Measurements from ENCODE around the gene DOK7. TPM values are rescaled to one million over a fixed set of nuclear protein-coding genes. Genes with fewer than 3 reads are reported as not detected.

Gene DOK7
- total and polyA plus RNA-seq, 3 donors from 2014 or later, result 9.3 to 29.5 (median 22.9) TPM

DNA sequence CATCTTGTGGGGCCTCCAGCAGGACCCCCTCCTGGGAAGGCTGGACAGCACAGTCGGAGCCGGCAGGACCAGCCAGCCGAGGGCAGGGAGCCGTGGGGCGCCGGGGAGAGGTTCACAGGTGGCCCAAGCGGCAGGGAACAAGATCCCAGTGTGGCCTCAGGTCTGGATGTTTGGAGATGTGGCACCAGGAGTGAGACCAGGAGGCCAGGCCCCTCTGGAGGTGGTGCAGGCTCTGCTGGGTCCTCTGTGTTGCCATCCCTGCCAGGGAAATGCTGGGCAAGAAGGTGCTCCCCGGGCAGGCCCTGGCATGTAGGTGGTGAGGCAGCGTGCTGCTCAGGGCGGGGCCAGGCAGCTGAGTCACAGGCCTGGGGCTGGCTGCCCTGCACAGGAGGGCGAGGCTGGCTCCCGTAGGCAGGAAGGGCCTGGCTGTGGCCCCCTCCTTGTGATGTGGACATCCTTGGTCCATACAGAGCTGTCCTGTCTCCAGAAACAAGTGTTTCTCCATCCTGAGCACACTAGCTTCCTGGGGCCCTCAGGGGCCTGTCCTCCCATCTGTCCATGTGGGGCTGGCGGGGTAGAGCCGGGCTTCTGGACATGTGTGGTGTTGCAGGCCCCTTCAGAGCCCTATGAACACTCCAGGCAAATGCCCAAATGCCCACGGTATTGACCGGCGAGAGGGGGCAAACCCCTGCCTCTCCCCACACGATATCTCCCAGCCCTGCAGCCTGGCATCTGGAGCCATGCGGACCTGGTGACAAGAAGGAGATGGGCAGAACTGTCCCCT lies 26.1 kb upstream of the DOK7 start:
- 89 to 100% methylated on average over 1 to 19 of the region's 19 CpGs for WGBS, 2 donors
- no peak for DNase-seq
- intact Hi-C loops (cut with DNase I; ENCODE audit: low total_unique reads), result no loop called here
- Histone ChIP-seq H3K36me3 (ENCODE audit: low read depth, missing control alignments) (no peaks in the 10 kb centered on the region), H3K9me3 (no peaks in the 10 kb centered on the region), H3K27me3 (no peaks in the 10 kb centered on the region), H3K4me3 (no peak overlapping the region), H3K27ac (no peak overlapping the region), H3K4me1 (peaks cover 3% of the 10 kb centered on the region)
- no peak for TF ChIP-seq POLR2A (IDR thresholded peaks at IDR 0.05)
- TF ChIP-seq, protein P1, sequence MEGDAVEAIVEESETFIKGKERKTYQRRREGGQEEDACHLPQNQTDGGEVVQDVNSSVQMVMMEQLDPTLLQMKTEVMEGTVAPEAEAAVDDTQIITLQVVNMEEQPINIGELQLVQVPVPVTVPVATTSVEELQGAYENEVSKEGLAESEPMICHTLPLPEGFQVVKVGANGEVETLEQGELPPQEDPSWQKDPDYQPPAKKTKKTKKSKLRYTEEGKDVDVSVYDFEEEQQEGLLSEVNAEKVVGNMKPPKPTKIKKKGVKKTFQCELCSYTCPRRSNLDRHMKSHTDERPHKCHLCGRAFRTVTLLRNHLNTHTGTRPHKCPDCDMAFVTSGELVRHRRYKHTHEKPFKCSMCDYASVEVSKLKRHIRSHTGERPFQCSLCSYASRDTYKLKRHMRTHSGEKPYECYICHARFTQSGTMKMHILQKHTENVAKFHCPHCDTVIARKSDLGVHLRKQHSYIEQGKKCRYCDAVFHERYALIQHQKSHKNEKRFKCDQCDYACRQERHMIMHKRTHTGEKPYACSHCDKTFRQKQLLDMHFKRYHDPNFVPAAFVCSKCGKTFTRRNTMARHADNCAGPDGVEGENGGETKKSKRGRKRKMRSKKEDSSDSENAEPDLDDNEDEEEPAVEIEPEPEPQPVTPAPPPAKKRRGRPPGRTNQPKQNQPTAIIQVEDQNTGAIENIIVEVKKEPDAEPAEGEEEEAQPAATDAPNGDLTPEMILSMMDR (IDR thresholded peaks at IDR 0.05), result no peak

DNA sequence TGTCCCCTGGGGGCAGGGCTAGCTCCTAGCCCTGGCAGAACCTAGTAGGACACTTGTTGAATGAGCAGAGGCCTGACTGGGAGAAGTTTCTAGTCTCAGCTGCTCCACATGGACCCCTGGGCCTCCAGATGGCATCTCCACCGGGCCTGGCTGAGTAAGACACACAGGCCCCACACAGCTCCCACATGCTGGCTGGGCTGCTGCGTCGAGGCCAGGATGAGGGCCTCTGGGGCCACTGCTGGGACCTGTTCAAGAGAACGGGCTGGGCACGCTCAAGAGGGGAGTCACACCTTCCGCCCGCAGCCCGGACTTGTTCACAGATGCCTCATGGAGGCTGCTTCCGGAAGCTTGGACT lies 25.5 kb upstream of the DOK7 start:
- no peak overlapping the region for H3K4me3 ChIP-seq
- H3K9me3 ChIP-seq, result no peaks in the 10 kb centered on the region
- 89 to 100% methylated on average over 4 to 9 of the region's 9 CpGs for WGBS, 2 donors
- H3K36me3 ChIP-seq (ENCODE audit: low read depth, missing control alignments), result no peaks in the 10 kb centered on the region
- no peak for DNase-seq
- H3K27ac ChIP-seq, result no peak overlapping the region
- peaks cover 3% of the 10 kb centered on the region for H3K4me1 ChIP-seq
- intact Hi-C loops (cut with DNase I; ENCODE audit: low total_unique reads), result no loop called here
- no peaks in the 10 kb centered on the region for H3K27me3 ChIP-seq
- TF ChIP-seq, protein P1 (IDR thresholded peaks at IDR 0.05), result no peak
- TF ChIP-seq POLR2A (IDR thresholded peaks at IDR 0.05), result no peak

DNA sequence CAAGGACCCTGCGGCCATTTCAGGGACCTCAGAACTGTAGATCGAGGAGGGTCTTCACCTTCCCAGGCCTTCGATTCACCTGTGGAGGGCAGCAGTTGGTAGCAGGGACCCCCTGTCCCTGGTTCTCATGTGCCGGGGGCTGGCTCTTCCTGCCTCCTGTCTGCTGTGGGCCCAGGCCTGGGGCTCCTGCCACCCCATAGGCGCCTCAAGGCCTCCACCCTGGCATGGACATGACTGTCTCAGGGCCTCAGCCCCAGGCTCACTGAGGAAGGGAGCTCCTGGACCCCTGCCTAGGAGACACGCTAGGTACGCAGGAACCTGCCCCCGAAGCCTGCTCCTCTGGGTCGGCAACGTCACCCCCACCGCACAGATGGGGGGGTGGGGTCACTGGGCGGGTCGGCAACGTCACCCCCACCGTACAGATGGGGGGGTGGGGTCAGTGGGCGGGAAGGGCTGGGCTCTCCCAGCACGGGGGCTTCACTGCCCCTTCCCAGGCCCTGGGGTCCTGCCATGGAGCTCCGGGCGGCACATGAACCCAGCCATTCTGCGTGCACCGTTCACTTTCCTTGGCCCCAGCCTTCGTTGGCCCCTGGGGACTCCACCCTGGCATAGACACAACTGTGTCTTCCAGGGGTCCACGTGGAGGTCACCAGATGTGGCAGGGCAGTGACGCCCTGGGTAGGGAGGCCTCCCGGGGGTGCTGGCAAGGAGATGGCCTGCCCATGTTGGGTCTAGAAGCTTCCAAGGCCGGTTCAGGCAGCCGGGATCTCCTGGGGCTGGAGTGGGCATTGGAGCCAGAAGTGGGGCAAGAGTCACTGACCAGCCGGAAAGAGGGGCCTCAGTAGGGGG lies 24.9 kb upstream of the DOK7 start:
- Histone ChIP-seq H3K36me3 (ENCODE audit: low read depth, missing control alignments) (no peaks in the 10 kb centered on the region), H3K27ac (no peak overlapping the region), H3K4me3 (no peak overlapping the region), H3K4me1 (peaks cover 3% of the 10 kb centered on the region), H3K27me3 (no peaks in the 10 kb centered on the region), H3K9me3 (no peaks in the 10 kb centered on the region)
- no peak for TF ChIP-seq POLR2A (IDR thresholded peaks at IDR 0.05)
- TF ChIP-seq, protein P1 (IDR thresholded peaks at IDR 0.05), result no peak
- intact Hi-C loops (cut with DNase I; ENCODE audit: low total_unique reads), result no loop called here
- 71 to 73% methylated on average over 19 to 28 of the region's 28 CpGs for WGBS, 2 donors
- DNase-seq, result no peak

DNA sequence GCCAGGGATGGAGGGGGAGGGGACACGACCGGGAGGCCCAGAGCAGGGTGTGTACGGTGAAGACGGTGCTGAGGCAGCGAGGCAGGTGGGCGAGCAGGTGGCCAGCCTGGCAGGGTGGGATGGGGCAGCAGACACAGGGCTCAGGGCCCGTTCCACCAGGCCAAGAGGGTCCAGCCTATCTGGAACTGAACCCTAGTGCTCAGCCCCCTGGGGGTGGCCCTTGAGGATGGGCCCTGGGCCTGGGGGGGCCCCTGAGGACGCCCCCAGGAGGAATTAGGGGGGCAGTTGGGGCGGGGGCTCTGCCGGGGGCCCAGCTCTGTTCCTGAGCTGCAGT lies 24.3 kb upstream of the DOK7 start:
- intact Hi-C loops (cut with DNase I; ENCODE audit: low total_unique reads), result no loop called here

More for the DNA sequence above, 24.3 kb upstream of the DOK7 start:
- Histone ChIP-seq H3K4me1 (peaks cover 3% of the 10 kb centered on the region), H3K9me3 (no peaks in the 10 kb centered on the region), H3K4me3 (no peak overlapping the region), H3K27ac (no peak overlapping the region), H3K36me3 (ENCODE audit: low read depth, missing control alignments) (no peaks in the 10 kb centered on the region), H3K27me3 (no peaks in the 10 kb centered on the region)
- 77 to 87% methylated on average over 6 to 10 of the region's 10 CpGs for WGBS, 2 donors
- no peak for TF ChIP-seq POLR2A (IDR thresholded peaks at IDR 0.05)
- TF ChIP-seq, protein P1 (IDR thresholded peaks at IDR 0.05), result no peak
- DNase-seq, result no peak

Measured in testis (tissue), 3 donors.